H1 (cell line): ENCODE results near the gene RNF168. TPM values are rescaled to one million over a fixed set of nuclear protein-coding genes. Genes with fewer than 3 reads are reported as not detected.

Experiments
- CTCF ChIA-PET: fragments of 300-600 bp; sonication (Branson Sonifier 250); formaldehyde crosslinking; loops from one replicate; lab custom pipeline; 2021; ENCODE audit not compliant: partially characterized antibody; lab: Charles Lee
- POLR2A ChIA-PET: fragments of 300-600 bp; sonication (Branson Sonifier 250); formaldehyde crosslinking; loops from one replicate; lab custom pipeline; 2021; ENCODE audit warnings: inconsistent platforms; ENCODE audit not compliant: partially characterized antibody; lab: Charles Lee
- DNase-seq, 2 experiments: peaks; one replicate each; pipeline versions ENCODE4 v3.0.0 to v3.0.0-alpha.2; 2010 to 2022; ENCODE audit warnings: low spot score in 2 of 2, low read depth in 1 of 2, mixed read lengths in 1 of 2
- FAIRE-seq: peaks from 2 replicates; lab custom pipeline; 2011; peaks lifted over from hg19 to GRCh38; lab: Jason Lieb, UNC
- H2AFZ ChIP-seq: 2 replicates; pipeline ENCODE4 v1.8.1; 2012; ENCODE audit warnings: low read length, inconsistent platforms
- H2AK5ac ChIP-seq: 2 replicates; pipeline ENCODE4 v1.6.1; 2013; ENCODE audit warnings: low read depth, low read length
- H2BK120ac ChIP-seq: replicated peaks from 2 replicates; pipeline ENCODE3; 2013; ENCODE audit warnings: low read depth, low read length, inconsistent platforms
- H2BK12ac ChIP-seq: 2 replicates; pipeline ENCODE4 v1.6.1; 2013; ENCODE audit warnings: low read depth, low read length
- H2BK15ac ChIP-seq: 2 replicates; pipeline ENCODE4 v1.6.1; 2013; ENCODE audit warnings: low read length
- H2BK20ac ChIP-seq: 2 replicates; pipeline ENCODE4 v1.6.1; 2013; ENCODE audit warnings: low read length
- H2BK5ac ChIP-seq: 2 replicates; pipeline ENCODE4 v1.6.1; 2013; ENCODE audit warnings: low read depth, low read length
- H3K14ac ChIP-seq: 2 replicates; pipeline ENCODE4 v1.6.1; 2013; ENCODE audit warnings: inconsistent platforms; ENCODE audit not compliant: insufficient read length
- H3K18ac ChIP-seq: 2 replicates; pipeline ENCODE4 v1.6.1; 2013; ENCODE audit warnings: low read length; ENCODE audit errors: extremely low read depth
- H3K23ac ChIP-seq: 2 replicates; pipeline ENCODE4 v1.6.1; 2013; ENCODE audit warnings: inconsistent platforms; ENCODE audit not compliant: insufficient read length
- H3K23me2 ChIP-seq: 2 replicates; pipeline ENCODE4 v1.6.1; 2013; ENCODE audit warnings: low read depth, low read length
- H3K27ac ChIP-seq: 2 replicates; pipeline ENCODE4 v1.6.1; 2011; ENCODE audit warnings: low read depth, low read length, inconsistent platforms
- H3K27me3 ChIP-seq, 4 experiments: replicated peaks in 1 of 4; 1 replicate in 1 of 4; 2 replicates in 3 of 4; pipeline versions ENCODE4 v1.6.1 to v1.8.1; 2011 to 2013; ENCODE audit warnings: low read length in 3 of 4, mild to moderate bottlenecking in 3 of 4, inconsistent platforms in 2 of 4, mixed read lengths in 2 of 4, moderate library complexity in 1 of 4; ENCODE audit not compliant: control insufficient read depth in 3 of 4, insufficient read depth in 3 of 4; ENCODE audit errors: extremely low read depth in 1 of 4
- H3K36me3 ChIP-seq, 4 experiments: 2 replicates each; pipeline versions ENCODE4 v1.6.1 to v1.8.1; 2011 to 2013; ENCODE audit warnings: mild to moderate bottlenecking in 4 of 4, low read length in 3 of 4, moderate library complexity in 2 of 4, control low read depth in 1 of 4, inconsistent platforms in 1 of 4; ENCODE audit not compliant: insufficient read depth in 4 of 4, control insufficient read depth in 2 of 4
- H3K4ac ChIP-seq: replicated peaks from 2 replicates; pipeline ENCODE3; 2013; ENCODE audit warnings: low read length, low read depth, mixed read lengths, inconsistent platforms; ENCODE audit not compliant: insufficient read length
- H3K4me1 ChIP-seq, 4 experiments: replicated peaks in 1 of 4; 1 replicate in 1 of 4; 2 replicates in 3 of 4; pipeline versions ENCODE4 v1.6.1 to v1.8.1; 2011 to 2013; ENCODE audit warnings: low read length in 3 of 4, inconsistent platforms in 2 of 4, mixed read lengths in 1 of 4; ENCODE audit not compliant: insufficient read depth in 4 of 4, control insufficient read depth in 3 of 4
- H3K4me2 ChIP-seq, 2 experiments: 2 replicates each; pipeline versions ENCODE4 v1.6.1 to v1.8.1; 2011 to 2013; ENCODE audit warnings: low read depth in 2 of 2, low read length in 2 of 2, control low read depth in 1 of 2, inconsistent platforms in 1 of 2, mild to moderate bottlenecking in 1 of 2; ENCODE audit not compliant: insufficient read depth in 1 of 2
- H3K4me3 ChIP-seq, 4 experiments: fragments of 200-600, 300-600 bp in 1 of 4; sonication (generic), shearing (Covaris generic), sonication (Bioruptor Twin) in 1 of 4; 2 replicates each; pipeline versions ENCODE4 v1.5.1 to v1.8.1; 2011 to 2016; ENCODE audit warnings: low read length in 4 of 4, low read depth in 3 of 4, control low read depth in 2 of 4, inconsistent platforms in 2 of 4, mild to moderate bottlenecking in 2 of 4, mixed read lengths in 1 of 4, moderate library complexity in 1 of 4; ENCODE audit not compliant: insufficient read depth in 2 of 4; ENCODE audit errors: extremely low read depth in 1 of 4
- H3K56ac ChIP-seq: replicated peaks from 2 replicates; pipeline ENCODE3; 2013; ENCODE audit warnings: low read depth, mild to moderate bottlenecking, mixed read lengths, low read length, inconsistent platforms; ENCODE audit not compliant: insufficient read length
- H3K79me1 ChIP-seq: 2 replicates; pipeline ENCODE4 v1.6.1; 2013; ENCODE audit warnings: low read depth, low read length, control low read depth
- H3K79me2 ChIP-seq, 2 experiments: 2 replicates each; pipeline versions ENCODE4 v1.6.1 to v1.8.1; 2012 to 2013; ENCODE audit warnings: low read length in 2 of 2, mild to moderate bottlenecking in 2 of 2, inconsistent platforms in 1 of 2; ENCODE audit not compliant: insufficient read depth in 2 of 2, control insufficient read depth in 1 of 2
- H3K9ac ChIP-seq, 4 experiments: replicated peaks in 1 of 4; 1 replicate in 1 of 4; 2 replicates in 3 of 4; pipeline versions ENCODE4 v1.6.1 to v1.8.1; 2011 to 2013; ENCODE audit warnings: low read depth in 3 of 4, low read length in 3 of 4, control low read depth in 2 of 4, mild to moderate bottlenecking in 2 of 4, moderate library complexity in 2 of 4, inconsistent platforms in 1 of 4; ENCODE audit errors: extremely low read depth in 1 of 4
- H3K9me3 ChIP-seq, 2 experiments: 2 replicates each; pipeline versions ENCODE4 v1.6.1 to v1.8.1; 2012 to 2013; ENCODE audit warnings: mild to moderate bottlenecking in 2 of 2, moderate library complexity in 2 of 2, control low read depth in 1 of 2, inconsistent platforms in 1 of 2, low read depth in 1 of 2, low read length in 1 of 2, mixed read lengths in 1 of 2; ENCODE audit not compliant: insufficient read depth in 2 of 2
- H4K20me1 ChIP-seq, 2 experiments: replicated peaks in 1 of 2; 2 replicates each; pipeline versions ENCODE3 to v1.8.1; 2011 to 2013; ENCODE audit warnings: inconsistent platforms in 2 of 2, low read length in 2 of 2, mild to moderate bottlenecking in 1 of 2; ENCODE audit not compliant: insufficient read depth in 2 of 2, control insufficient read depth in 1 of 2
- H4K5ac ChIP-seq: 2 replicates; pipeline ENCODE4 v1.6.1; 2013; ENCODE audit warnings: low read length, low read depth, mixed read lengths, inconsistent platforms; ENCODE audit not compliant: insufficient read length
- H4K8ac ChIP-seq: 2 replicates; pipeline ENCODE4 v1.8.0; 2013; ENCODE audit warnings: mild to moderate bottlenecking, moderate library complexity, low read length, inconsistent platforms; ENCODE audit not compliant: insufficient read depth; ENCODE audit errors: extremely low read depth
- H4K91ac ChIP-seq: replicated peaks from 2 replicates; pipeline ENCODE3; 2013; ENCODE audit warnings: low read length, mixed read lengths, inconsistent platforms; ENCODE audit not compliant: insufficient read length
- ATF2 ChIP-seq: IDR thresholded peaks from 2 replicates; pipeline ENCODE4 v1.6.1; 2012; ENCODE audit warnings: low read length, inconsistent platforms
- BACH1 ChIP-seq: IDR thresholded peaks from 2 replicates; pipeline ENCODE4 v1.6.1; 2012; ENCODE audit warnings: low read length, improper control_type of control experiment
- BCL11A ChIP-seq, 2 experiments: IDR thresholded peaks; one replicate each; pipeline ENCODE4 v1.6.1; 2011; ENCODE audit warnings: low read depth in 2 of 2, low read length in 2 of 2, mild to moderate bottlenecking in 2 of 2
- BRCA1 ChIP-seq: IDR thresholded peaks from 2 replicates; pipeline ENCODE4 v1.6.1; 2012; ENCODE audit warnings: low read depth, low read length, improper control_type of control experiment
- E2F6 ChIP-seq: IDR thresholded peaks from 2 replicates; pipeline ENCODE4 v1.6.1; 2012; ENCODE audit warnings: inconsistent platforms
- HDAC6 ChIP-seq: IDR thresholded peaks from one replicate; pipeline ENCODE4 v1.7.1; 2012; ENCODE audit warnings: low read depth, mild to moderate bottlenecking, inconsistent platforms, low read length, moderate library complexity
- MAFK ChIP-seq: IDR thresholded peaks from 2 replicates; pipeline ENCODE4 v1.6.1; 2012; ENCODE audit warnings: low read depth, mild to moderate bottlenecking, improper control_type of control experiment, low read length
- SP2 ChIP-seq: IDR thresholded peaks from 2 replicates; pipeline ENCODE4 v1.6.1; 2012; ENCODE audit warnings: mild to moderate bottlenecking, low read length, inconsistent platforms
- TBP ChIP-seq: IDR thresholded peaks from 2 replicates; pipeline ENCODE4 v1.6.1; 2011; ENCODE audit warnings: low read depth, low read length, improper control_type of control experiment
- ZNF274 ChIP-seq: IDR thresholded peaks from 2 replicates; pipeline ENCODE4 v1.7.0; 2012; ENCODE audit warnings: low read length, borderline replicate concordance; ENCODE audit errors: extremely low read depth
- WGBS, 2 experiments: shearing (Covaris generic) in 1 of 2; methylation state at CpG; one replicate each; pipeline versions ENCODE4 v1.1.6 to v1.1.7; 2013 to 2015; ENCODE audit warnings: low lambda C conversion rate in 2 of 2, mixed read lengths in 2 of 2, inconsistent platforms in 1 of 2, low coverage in 1 of 2, missing lambda C conversion rate in 1 of 2; ENCODE audit not compliant: insufficient replicate concordance in 2 of 2, insufficient coverage in 1 of 2, insufficient read length in 1 of 2; ENCODE audit errors: extremely low coverage in 1 of 2, missing lambda C conversion rate in 1 of 2; 5-methylcytosine and 5-hydroxymethylcytosine counted together
- polyA plus RNA-seq, 7 experiments: library from polyadenylated mRNA; depleted of rRNA in 3 of 7; stranded (reverse) in 5 of 7; unstranded in 2 of 7; fragments of >200 nt in 5 of 7; fragments of 200-250 nt in 2 of 7; gene quantifications; 1 replicate in 5 of 7; 2 replicates in 1 of 7; 4 replicates in 1 of 7; pipeline versions ENCODE4 v1.2.1 to v1.2.3, GENCODE V29; 2011 to 2013; ENCODE audit warnings: missing spikeins in 2 of 7, mixed read lengths in 2 of 7
- total RNA-seq: library from RNA; stranded (reverse); fragmentation: NEBNext Ultra II Directional; extraction: Animal tissue kit (Norgen Biotek cat#: 25700); gene quantifications from 2 replicates; pipeline ENCODE4 v1.2.1, GENCODE V29; 2021

The RNF168 gene
- total and polyA plus RNA-seq, 2 of the 8 experiments (the other 6 are each of a cell fraction or from before 2014, with no cell fraction given): 6.3 to 63.5 TPM

GRCh38 chr3:196499807-196500524 is 3.6 kb downstream of the RNF168 start:
- peaks cover 5 to 8% of the 10 kb centered on the region in 2 experiments for H4K20me1 ChIP-seq
- H3K14ac ChIP-seq: peak overlapping the region; percentile 33
- peak overlapping the region; percentile 80 to 89 for H3K4me2 ChIP-seq
- H3K9me3 ChIP-seq: no peaks in the 10 kb centered on the region
- peak overlapping the region; percentile 58 for H2BK120ac ChIP-seq
- POLR2A ChIA-PET: no interaction called here
- H3K4me3 ChIP-seq: peak overlapping the region; percentile 92 to 99 (median 98)
- peaks cover 0 to 4% (median under 1%) of the 10 kb centered on the region in 4 experiments; a peak in 1 of 8 replicates for H3K36me3 ChIP-seq
- H3K23ac ChIP-seq: no peak overlapping the region
- H3K4ac ChIP-seq: no peak overlapping the region
- H3K27me3 ChIP-seq: no peaks in the 10 kb centered on the region
- DNase-seq: no peak
- H3K4me1 ChIP-seq: peaks cover 0 to 7% (median 3%) of the 10 kb centered on the region in 4 experiments; a peak in 5 of 7 replicates
- H2AFZ ChIP-seq: no peak overlapping the region
- 0 out of 2 replicates have a peak overlapping the region, but pooled peaks have one; percentile 52 for H3K27ac ChIP-seq
- no peak overlapping the region for H2AK5ac ChIP-seq
- H2BK5ac ChIP-seq: peak overlapping the region; percentile 66; the same call in 1 of the 2 replicates
- no peak for FAIRE-seq
- WGBS, 2 experiments: 67% methylated on average over 11 of the region's 11 CpGs; no CpG with 5 or more reads in 1 of the 2 experiments
- CTCF ChIA-PET: interaction anchor here (0.8 kb wide), 1 partner anchor 12 kb away, joined by 4 read pairs; no protein-coding TSS in a partner anchor
- no peak overlapping the region for H4K8ac ChIP-seq
- H3K56ac ChIP-seq: peak overlapping the region; percentile 2
- peak overlapping the region; percentile 48 to 77 (median 64); a peak in 6 of 7 replicates for H3K9ac ChIP-seq
- H3K18ac ChIP-seq: 0 out of 2 replicates have a peak overlapping the region, but pooled peaks have one; percentile 14
- H3K79me1 ChIP-seq: peaks cover 9% of the 10 kb centered on the region; the same call in 1 of the 2 replicates
- H4K5ac ChIP-seq: peak overlapping the region; percentile 1
- H3K79me2 ChIP-seq: peaks cover 39 to 80% of the 10 kb centered on the region in 2 experiments
- peak overlapping the region; percentile 33; the same call in 1 of the 2 replicates for H2BK15ac ChIP-seq
- H4K91ac ChIP-seq: peak overlapping the region; percentile 30
- peak overlapping the region; percentile 51; the same call in 1 of the 2 replicates for H2BK12ac ChIP-seq
- no peak overlapping the region for H2BK20ac ChIP-seq
- H3K23me2 ChIP-seq: peaks cover 14% of the 10 kb centered on the region
- TF ChIP-seq MAFK (no peak), E2F6 (no peak), BRCA1 (no peak), BCL11A (IDR thresholded peaks at IDR 0.05; ENCODE audit: low read depth in 2 of 2, low read length in 2 of 2) (no peak), ZNF274 (no peak), ATF2 (no peak), HDAC6 (no peak), BACH1 (no peak), TBP (no peak), SP2 (no peak)
